AML-193 (cell line): ENCODE data around the gene CT45A2.
"Not testable (repeated sequence)": the region's sequence is repeated elsewhere in the genome, so short reads cannot be mapped to it uniquely, and the experiment has no call there.

Source experiments
- DNase-seq, 2 experiments: peaks; one replicate each; lab custom pipeline; 2025; lab: John Stamatoyannopoulos, UW

CT45A2 gene

GRCh38 chrX:135819912-135820311 lies at the start of gene CT45A2:
TSS of gene CT45A2 (minus strand) at chrX:135820012. CDS start at chrX:135816265, 3,747 bp downstream.
- not testable (repeated sequence) for DNase-seq

- DNase-seq = not testable (repeated sequence)
Observed at GRCh38 chrX:135854438-135854837, 34.6 kb upstream of the CT45A2 start, which contains the start of gene CT45A8. TSS of gene CT45A8 (minus strand) at chrX:135854538. CDS start at chrX:135850783, 3,755 bp downstream.

- not testable (repeated sequence) for DNase-seq
Observed at GRCh38 chrX:135837180-135837579, 17.4 kb upstream of the CT45A2 start, which contains the start of gene CT45A7. TSS of gene CT45A7 (minus strand) at chrX:135837280. CDS start at chrX:135833533, 3,747 bp downstream.

GRCh38 chrX:135802687-135803086 lies 17.1 kb downstream of the CT45A2 start, which contains the start of gene CT45A6:
TSS of gene CT45A6 (minus strand) at chrX:135802787. CDS start at chrX:135798993, 3,794 bp downstream.
- not testable (repeated sequence) for DNase-seq

- DNase-seq = not testable (repeated sequence)
Observed at GRCh38 chrX:135785403-135785802, 34.4 kb downstream of the CT45A2 start, which contains the start of gene CT45A5. TSS of gene CT45A5 (minus strand) at chrX:135785503. CDS start at chrX:135781729, 3,774 bp downstream.

- DNase-seq = not testable (repeated sequence)
Observed at GRCh38 chrX:135768091-135768490, 51.7 kb downstream of the CT45A2 start, which contains the start of gene CT45A3. TSS of gene CT45A3 (minus strand) at chrX:135768191. CDS start at chrX:135764444, 3,747 bp downstream.
